Colon (tissue), 2 donors: ENCODE results near the gene TPPP.

Experiments used
- FAIRE-seq: peaks from 2 replicates; lab custom pipeline; 2012; peaks lifted over from hg19 to GRCh38; lab: Jason Lieb, UNC
- donor health status: control.
- donor health status: control.

TPPP gene

DNA sequence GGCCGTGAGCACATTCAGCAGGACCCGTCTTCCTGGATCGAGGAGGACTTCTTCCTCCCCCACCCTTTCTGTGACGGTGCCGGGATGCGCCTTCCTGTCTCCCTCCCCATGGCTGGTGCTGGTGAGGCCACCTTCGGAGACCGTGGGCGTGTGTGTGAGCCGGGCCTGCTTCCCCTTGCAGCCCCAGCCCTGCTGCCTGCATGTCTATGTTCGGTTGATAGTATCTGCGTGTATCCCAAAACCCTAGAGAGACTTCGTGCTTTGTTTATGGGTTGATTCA is 68.3 kb downstream of the TPPP start:
- FAIRE-seq = no peak

DNA sequence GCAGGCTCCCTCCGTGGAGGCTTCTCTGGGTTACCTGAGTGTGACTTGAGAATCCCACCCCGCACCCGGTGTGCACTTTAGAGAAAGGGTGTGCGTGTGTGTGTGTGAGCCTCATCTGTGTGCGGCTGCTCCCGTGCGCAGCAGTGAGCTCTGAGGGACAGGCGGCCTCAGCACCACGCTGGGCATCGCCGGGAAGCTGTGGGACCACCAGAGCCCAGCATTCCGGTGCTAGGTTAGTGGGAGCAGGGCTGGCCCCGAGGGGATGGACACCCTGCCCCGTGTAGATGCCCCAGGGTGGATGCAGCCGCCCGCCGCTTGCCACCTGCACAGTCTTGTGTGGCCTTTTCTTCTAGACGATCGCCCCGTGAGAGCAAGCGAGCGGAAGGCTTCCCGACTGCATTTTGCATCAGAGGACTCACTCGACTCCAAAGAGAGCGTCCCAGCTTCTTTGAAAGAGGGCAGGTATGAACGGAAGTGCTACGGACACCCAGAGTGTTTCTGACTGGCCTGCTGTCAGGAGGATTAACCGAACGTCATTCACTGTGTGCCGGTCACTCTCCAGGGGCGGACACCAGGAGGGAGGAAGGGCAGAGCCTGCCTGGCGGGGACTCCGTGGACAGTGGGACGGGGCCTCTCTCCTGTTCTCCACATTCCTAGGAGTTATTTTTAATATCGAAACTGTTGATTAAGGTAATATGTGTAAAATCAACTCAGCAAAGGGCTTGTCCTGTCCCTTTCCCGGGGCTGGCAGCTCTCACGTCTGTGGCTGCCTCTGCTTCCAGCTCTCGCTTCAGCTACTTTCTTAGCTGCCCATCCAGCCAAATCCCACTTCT is 68.8 kb downstream of the TPPP start:
- FAIRE-seq = no peak

DNA sequence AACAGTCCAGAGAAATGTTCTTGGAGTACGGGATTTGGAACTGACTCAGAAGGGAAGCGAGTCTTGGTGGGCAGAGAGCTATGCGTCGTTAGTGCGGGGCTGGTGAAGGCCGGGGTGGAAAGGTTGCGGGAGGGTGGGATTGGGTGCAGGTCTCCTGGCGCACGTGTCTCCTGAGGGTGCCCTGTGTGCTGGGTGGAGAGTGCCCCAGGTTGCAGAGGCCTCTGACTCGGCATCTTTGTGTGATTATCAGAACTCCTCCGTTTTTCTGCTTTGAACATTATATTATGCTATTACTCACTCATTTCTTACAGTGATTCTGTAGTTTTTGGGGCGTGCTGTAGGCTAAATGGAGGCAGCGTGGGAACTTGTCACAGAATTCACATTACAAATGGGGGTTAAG is 69.6 kb downstream of the TPPP start:
- FAIRE-seq = no peak

DNA sequence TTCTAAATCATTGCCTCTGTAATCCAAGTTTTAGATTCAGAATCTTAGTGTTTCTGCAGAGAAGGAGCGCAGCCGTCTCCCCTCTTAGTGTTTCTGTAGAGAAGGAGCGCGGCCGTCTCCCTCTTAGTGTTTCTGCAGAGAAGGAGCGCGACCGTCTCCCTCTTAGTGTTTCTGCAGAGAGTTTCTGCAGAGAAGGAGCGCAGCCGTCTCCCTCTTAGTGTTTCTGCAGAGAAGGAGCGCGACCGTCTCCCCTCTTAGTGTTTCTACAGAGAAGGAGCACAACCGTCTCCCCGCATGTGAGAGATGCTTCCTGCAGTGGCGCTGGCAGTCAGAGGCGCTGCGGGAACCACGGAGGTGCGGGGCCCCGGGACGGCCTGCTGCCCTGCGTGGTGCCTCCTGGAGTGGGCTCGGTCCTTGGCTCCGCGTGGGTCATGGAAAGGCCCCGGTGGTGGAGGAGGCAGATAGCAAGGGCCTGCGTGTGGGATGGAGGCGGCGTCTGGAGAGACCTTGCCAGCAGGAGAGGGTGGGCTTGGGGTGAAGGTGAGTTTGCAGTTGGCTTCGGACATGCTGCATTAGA is 70.1 kb downstream of the TPPP start:
- no peak for FAIRE-seq

DNA sequence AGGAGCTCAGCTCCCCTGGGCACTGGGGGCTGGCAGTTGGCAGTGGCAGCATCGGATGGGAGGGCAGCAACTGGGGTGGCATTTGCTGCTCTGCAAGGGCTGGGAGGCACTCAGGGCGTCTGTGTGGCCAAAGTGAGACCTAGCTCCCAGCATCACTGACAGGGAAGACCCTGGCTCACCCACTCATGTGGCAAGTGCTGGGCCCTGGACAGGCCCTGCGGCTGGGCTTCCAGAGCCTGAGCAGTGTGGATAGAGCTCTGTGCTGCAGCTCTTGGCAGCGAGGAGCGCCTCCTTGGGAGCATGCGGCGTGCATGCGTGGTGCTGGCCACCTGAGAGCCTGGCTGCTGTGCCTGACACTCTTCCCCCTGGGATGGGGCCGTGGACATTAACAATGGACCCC is 70.8 kb downstream of the TPPP start:
- no peak for FAIRE-seq

DNA sequence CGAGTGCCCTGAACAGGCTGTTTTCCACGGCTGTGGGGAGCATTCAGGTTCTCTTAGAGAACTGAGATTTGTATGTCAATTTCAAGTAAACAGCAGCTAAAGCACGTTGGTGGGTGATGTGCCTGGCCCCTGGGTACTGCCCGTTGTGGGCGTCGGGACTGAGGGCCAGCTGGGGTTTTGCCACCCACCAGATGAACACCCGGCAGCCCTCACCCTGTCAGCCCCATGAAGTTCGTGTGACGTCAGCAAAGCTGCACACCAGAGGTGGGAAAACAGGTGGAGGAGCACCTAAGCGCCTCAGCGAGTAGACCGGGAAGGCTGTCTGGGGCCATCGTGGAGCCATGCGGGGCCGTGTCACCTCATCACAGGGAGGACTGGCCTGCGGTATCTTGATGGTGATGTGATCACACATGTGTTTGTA is 71.8 kb downstream of the TPPP start:
- FAIRE-seq = no peak

DNA sequence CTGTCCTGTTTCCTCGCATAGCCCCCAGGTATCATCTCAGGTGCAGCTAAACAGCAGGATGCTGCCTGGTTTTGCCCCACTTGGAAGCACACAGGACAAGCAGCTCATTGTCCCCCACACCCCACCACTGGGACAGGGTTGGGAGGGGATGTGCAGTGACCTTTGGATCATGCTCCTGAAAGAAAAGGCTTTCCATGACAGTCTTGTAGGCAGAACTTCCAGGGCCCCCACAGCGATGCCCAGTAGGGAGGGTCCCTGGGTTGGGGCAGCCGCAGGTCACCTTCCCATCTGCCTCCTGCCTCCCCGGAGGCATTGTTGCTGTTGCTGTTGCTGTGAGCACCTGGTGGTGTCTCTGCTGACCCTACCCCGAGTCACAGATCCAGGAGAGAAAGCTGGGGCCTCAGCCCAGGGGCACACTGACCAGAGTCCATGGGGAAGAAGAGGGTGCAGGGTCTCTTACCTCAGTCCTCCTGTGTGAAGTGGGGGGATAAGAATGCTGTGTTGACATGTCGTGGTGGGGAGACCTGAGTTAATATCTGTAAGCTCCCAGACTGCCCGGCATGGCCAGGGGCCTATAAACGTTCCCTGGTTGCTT is 72.5 kb downstream of the TPPP start:
- no peak for FAIRE-seq

DNA sequence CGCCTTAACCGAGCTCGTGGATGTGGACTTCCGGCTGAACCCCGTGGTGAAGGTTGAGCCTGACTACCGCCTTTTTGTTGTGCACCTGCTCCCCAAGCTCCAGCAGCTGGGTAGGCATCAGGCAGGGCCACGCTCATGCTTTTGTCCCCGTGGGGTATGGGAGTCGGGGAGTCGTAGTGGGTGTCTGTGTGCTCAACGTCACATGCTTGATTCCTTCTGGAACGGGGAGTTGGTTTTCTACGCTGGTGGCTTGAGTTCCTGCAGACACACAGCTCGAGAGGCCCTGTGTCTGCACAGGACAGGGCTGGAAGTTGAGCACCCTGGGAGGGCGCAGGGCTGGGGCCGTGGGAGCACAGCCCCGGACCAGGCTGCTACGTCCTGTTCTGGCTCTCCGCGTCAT is 73.0 kb downstream of the TPPP start:
- FAIRE-seq = no peak

DNA sequence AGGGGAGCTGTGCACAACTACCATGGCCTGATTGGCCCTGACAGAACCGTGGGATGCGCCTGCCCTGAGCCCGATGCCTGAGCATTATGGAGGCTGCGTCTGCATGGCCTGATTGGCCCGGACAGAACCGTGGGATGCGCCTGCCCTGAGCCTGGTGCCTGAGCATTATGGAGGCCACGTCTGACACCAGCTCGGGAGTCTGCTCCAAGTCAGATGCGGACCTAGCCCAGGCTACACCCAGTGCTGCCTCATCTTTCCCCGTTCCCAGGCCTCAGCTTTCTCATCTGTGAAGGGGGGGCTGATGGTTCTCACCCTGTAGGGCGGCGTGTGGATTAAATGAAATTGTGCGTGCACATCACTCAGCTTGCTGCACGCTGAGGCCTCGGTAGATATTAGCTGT is 73.7 kb downstream of the TPPP start:
- no peak for FAIRE-seq

DNA sequence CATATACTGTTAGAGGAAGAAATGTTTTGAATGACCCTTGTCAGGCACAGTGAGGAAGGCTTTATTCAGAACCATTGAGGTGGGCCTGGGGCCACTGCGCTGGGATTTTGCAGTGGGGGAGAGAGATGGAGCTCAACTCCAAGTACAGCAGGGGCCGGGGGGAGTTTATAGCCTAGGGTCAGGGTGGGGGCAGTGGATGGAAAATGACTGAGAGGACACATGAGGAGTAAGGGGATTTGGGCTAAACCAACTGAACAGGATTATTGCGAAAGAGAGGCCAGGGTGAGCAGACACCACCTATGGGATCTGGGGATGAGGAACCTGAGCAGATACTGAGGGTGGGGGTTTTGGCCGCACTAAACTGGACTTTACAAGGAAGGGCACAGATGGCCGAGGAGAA is 74.7 kb downstream of the TPPP start:
- no peak for FAIRE-seq

DNA sequence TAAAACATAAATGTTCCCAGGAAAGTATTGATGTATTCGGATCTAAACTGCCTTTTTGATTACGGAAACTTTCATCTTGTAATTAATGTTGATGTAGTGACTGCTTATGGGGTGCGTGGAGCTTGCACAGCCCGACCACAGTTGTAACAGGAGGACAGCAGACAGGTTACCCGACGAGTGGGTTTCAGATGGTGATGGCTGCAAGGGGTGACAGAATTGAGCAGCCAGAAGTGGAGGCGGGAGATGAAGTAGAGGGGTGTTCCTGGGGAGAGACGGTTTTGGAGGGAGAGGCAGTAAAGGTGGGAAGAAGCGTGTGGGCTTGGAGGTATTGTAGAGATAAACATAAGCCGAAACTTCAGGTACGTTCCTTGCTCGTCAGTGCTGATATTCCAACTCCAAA is 75.3 kb downstream of the TPPP start:
- no peak for FAIRE-seq

DNA sequence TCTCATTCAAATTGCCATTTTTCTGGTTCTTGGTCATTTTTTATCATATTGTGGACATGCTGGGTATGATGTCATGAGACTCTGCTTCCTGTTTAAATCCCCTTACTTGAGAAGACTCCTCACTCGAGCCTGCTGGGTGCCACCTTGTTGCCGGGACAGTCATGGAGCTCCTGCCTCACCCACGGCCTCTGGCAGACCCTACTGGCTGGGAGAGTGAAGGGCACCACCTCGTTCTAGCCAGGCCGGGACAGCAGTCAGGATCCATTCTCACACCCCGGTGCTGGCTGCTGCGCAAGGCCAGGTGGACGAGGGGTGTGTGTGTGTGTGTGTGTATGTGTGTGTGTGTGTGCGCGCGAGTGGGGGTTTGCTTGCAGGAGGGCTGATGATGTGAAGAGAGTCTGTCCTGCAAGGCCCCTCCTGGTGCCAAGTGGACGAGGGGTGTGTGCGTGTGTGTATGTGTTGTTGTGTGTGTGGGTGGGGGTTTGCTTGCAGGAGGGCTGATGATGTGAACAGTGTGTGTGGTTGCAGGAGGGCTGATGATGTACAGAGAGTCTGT is 76.6 kb downstream of the TPPP start:
- no peak for FAIRE-seq

DNA sequence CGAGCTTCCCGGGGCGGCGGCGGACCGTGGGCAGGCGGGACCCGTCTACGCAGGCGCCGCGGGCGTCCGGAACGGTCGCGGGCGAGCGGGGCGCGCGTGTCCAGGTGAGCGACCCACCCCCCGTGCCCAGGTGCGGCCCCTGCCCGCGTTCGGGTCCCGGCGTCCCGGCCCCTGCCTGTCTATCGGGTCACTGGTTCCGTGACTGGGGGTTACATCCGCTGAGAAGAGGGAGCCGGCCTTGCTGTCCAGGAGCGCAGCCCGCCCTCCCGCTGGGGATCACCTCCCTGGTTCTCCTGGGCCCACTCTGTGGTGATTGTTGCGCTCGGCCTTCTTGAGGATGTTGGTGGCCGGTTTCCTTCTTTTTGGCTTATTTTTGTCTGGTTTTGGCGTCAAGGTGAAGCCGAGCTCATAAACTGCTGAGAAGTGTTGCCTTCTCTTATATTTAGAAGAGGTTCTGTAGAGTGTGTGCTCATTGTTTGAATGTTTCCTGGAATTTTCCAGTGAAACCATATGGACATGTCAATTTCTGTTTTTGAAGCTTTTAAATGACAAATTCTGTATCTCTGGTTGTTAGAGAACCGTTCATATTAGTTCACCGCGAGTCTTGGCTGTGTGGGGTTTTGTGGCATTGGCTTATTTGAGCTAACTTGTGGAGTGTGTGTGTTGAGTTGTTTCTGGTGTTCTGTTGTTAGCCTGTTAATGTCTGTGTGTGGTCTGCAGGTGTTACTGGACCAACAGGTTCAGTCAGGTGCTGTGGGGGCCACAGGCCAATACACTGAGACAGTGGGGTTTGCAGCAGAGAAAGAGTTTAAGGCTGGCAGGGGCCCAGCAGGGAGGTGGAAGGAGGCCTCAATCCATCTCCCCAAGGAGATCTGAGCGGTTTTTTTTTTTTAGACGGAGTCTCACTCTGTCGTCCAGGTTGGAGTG is 80.4 kb downstream of the TPPP start:
- no peak for FAIRE-seq

DNA sequence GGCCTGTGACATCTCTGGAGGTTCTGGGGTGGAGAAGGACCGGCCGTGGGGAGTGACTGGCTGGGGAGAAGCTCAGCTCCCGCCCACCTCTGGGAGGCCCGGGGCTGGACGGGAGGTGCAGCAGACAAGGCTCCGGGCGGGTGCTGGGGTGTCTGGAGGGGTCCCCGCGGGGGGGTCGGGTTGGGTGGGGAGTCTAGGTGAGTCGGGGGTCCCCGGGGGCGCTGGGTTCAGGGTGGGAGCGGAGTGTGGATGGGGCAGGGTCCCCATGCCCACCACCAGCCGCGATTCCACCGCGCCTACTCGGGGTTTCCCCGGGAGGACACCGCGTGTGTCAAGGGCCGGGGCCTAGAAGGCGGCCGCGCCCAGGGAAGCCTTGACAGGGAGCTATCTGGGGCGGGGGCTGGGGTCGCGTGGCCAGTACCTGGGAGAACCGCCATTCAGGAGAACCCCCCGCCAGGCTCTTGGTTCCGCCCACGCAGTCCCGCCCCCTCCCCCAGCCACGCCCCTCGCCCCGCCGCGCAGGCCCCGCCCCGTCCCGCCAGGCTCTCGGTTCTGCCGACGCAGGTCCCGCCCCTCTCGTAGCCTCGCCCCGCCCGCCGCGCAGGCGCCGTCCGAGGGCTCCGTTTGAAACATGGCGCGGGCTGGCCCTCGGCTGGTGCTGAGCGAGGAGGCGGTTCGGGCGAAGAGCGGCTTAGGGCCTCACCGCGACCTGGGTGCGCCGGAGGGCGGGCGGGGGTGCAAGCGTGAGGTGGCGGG is 81.2 kb downstream of the TPPP start, which contains the start of gene CEP72:
Gene CEP72 (plus strand): TSS at position 610 of the 756 bp plus-strand sequence. CDS start 22 bp downstream, at position 632.
- no peak for FAIRE-seq

DNA sequence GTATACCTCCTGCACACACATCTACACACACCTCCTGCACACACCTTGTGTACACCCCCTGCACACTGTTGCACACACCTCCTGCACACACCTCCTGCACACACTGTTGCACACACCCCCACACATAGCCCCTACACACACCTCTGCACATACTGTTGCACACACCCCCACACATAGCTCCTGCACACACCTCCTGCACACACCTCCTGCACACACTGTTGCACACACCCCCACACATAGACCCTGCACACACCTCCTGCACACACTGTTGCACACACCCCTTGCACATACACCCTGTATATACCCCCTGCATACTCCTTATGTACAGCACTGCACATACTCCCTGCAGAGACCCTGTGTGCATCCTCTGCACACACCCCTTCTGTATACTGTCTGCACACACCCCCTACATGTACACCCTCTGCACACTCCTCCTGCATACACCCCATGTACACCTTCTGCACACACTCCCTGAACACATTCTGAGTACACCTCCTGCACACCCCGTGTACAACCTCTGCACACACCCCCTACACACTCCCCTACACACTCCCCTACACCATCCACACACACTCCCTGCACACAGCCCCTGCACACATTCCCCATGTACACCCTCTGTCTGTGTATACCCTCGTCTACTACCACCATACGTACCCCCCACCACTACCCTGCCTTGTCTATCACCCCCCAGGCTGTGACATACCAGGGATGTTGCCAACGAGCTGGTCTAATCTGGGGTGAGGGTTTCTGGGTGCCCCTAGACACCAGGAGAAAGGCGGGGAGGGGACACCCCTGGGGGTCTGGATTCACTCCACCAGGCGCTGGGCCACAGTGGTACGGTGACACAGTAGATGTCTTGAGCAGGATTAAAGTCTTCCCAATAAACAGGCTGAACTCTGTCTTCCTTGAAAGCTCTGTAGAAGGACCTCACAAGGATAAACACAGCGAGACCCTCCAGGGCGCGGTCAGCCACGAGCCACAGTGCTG is 82.1 kb downstream of the TPPP start:
- FAIRE-seq = no peak

DNA sequence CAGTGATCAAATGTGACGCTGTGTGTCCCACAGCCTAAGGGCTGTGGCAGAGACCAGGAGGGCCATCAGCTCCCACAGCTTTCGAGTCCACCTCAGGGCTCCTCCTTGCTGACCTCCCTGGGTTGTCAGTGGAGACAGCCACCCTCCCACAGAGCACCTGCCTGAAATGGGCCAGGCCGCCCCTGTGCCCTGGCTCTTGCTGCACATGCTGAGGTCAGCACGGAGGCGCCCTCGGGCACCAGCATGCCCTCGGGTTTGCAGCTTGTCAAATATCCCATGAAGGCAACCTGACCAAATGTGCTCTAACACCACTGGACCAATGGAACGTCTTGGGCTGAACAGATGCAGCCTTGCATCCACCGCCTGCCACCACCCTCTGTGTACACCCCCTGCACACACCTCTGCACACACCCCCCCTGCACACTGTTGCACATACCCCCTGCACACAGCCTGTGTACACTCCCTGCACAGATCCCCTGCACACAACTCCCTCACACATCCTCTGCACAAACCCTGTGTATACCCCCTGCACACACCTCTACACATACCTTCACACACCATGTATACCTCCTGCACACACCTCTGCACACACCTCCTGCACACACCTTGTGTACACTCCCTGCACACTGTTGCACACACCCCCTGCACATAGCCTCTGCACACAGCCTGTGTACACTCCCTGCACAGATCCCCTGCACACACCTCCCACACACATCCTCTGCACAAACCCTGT is 83.0 kb downstream of the TPPP start:
- no peak for FAIRE-seq
